SU-DHL-6 (cell line): ENCODE measurements around the gene CDK2.

ENCODE experiments used
- H2AFZ ChIP-seq: fragments of 200-600 bp; sonication (generic); 2 replicates; pipeline ENCODE4 v1.6.1; 2014; ENCODE audit warnings: low read depth, mild to moderate bottlenecking, moderate library complexity, mixed read lengths, antibody characterized with exemption, low read length; ENCODE audit not compliant: severe bottlenecking
- H3F3A ChIP-seq: fragments of 200-600 bp; shearing (Covaris generic); 2 replicates; pipeline ENCODE4 v1.6.0; 2016; ENCODE audit warnings: antibody characterized with exemption, mild to moderate bottlenecking; ENCODE audit not compliant: insufficient read depth
- H3K27ac ChIP-seq: fragments of 200-600 bp; sonication (generic); 2 replicates; pipeline ENCODE4 v1.5.1; 2016; ENCODE audit warnings: low read depth, mild to moderate bottlenecking, low read length, moderate library complexity, mixed read lengths
- H3K27me3 ChIP-seq: fragments of 200-600 bp; sonication (generic), shearing (Covaris generic); 2 replicates; pipeline ENCODE4 v1.6.0; 2014; ENCODE audit warnings: mild to moderate bottlenecking, low read length
- H3K36me3 ChIP-seq: fragments of 200-600 bp; sonication (generic); 2 replicates; pipeline ENCODE4 v1.6.1; 2014; ENCODE audit warnings: mild to moderate bottlenecking, low read length, mixed read lengths
- H3K4me2 ChIP-seq: fragments of 300-600, 200-600 bp; shearing (Covaris generic), sonication (generic); 2 replicates; pipeline ENCODE4 v1.6.0; 2014; ENCODE audit warnings: low read length, low read depth, mild to moderate bottlenecking; ENCODE audit not compliant: poor library complexity, severe bottlenecking
- H3K4me3 ChIP-seq: fragments of 200-600 bp; sonication (generic); 2 replicates; pipeline ENCODE4 v1.5.1; 2014; ENCODE audit warnings: antibody characterized with exemption, low read length, mild to moderate bottlenecking, mixed read lengths; ENCODE audit not compliant: insufficient read depth, poor library complexity, severe bottlenecking
- H3K79me2 ChIP-seq: fragments of 200-600 bp; sonication (generic); 2 replicates; pipeline ENCODE4 v1.6.1; 2014; ENCODE audit warnings: mild to moderate bottlenecking, low read length, moderate library complexity; ENCODE audit not compliant: insufficient read depth
- H3K9ac ChIP-seq: fragments of 200-600 bp; sonication (generic); 2 replicates; pipeline ENCODE4 v1.7.0; 2014; ENCODE audit warnings: mild to moderate bottlenecking, low read length
- H3K9me2 ChIP-seq: fragments of 200-600 bp; sonication (generic); replicated peaks from 2 replicates; pipeline ENCODE4 v1.6.1; 2014; ENCODE audit warnings: low read length; ENCODE audit not compliant: insufficient read depth
- H3K9me3 ChIP-seq: fragments of 200-600 bp; sonication (generic); 2 replicates; pipeline ENCODE4 v1.6.1; 2014; ENCODE audit warnings: low read length, mixed read lengths; ENCODE audit not compliant: insufficient read depth
- H4K20me1 ChIP-seq: fragments of 200-600 bp; sonication (generic); 2 replicates; pipeline ENCODE4 v1.6.1; 2014; ENCODE audit warnings: low read depth, mild to moderate bottlenecking, antibody characterized with exemption, low read length, moderate library complexity, mixed read lengths
- CTCF ChIP-seq: fragments of 200-600 bp; sonication (generic); IDR thresholded peaks from one replicate; pipeline ENCODE4 v1.5.1; 2017; ENCODE audit warnings: antibody characterized with exemption, mild to moderate bottlenecking, low read length, moderate library complexity; ENCODE audit not compliant: insufficient read depth, poor library complexity, severe bottlenecking
- EZH2phosphoT487 ChIP-seq: fragments of 200-600 bp; sonication (generic), shearing (Covaris generic); conservative IDR thresholded peaks from 2 replicates; pipeline ENCODE4 v1.6.1; 2018; ENCODE audit warnings: mild to moderate bottlenecking, antibody characterized with exemption, low read length, moderate library complexity, mixed read lengths

The CDK2 gene

GRCh38 chr12:55935738-55936151 lies 30.9 kb upstream of the CDK2 start:
- Histone ChIP-seq H3K4me2 (no peak overlapping the region), H3K36me3 (0 out of 2 replicates have a peak, but pooled peaks cover 2% of the 10 kb centered on the region)
- TF ChIP-seq EZH2phosphoT487, result no peak
- no peak for TF ChIP-seq CTCF

GRCh38 chr12:55937981-55938380 lies 28.6 kb upstream of the CDK2 start:
- Histone ChIP-seq H3K36me3 (0 out of 2 replicates have a peak, but pooled peaks cover 4% of the 10 kb centered on the region), H3K79me2 (0 out of 2 replicates have a peak, but pooled peaks cover 2% of the 10 kb centered on the region), H3K4me2 (no peak overlapping the region), H2AFZ (no peak overlapping the region), H3K27ac (no peak overlapping the region), H3K9me3 (no peaks in the 10 kb centered on the region), H3K9me2 (no peaks in the 10 kb centered on the region), H3K9ac (no peak overlapping the region), H3K4me3 (no peak overlapping the region), H4K20me1 (no peaks in the 10 kb centered on the region), H3K27me3 (no peaks in the 10 kb centered on the region), H3F3A (0 out of 2 replicates have a peak, but pooled peaks cover 4% of the 10 kb centered on the region)
- TF ChIP-seq CTCF, result no peak
- no peak for TF ChIP-seq EZH2phosphoT487

More at GRCh38 chr12:55935738-55936151, 30.9 kb upstream of the CDK2 start:
- Histone ChIP-seq H3K9ac (no peak overlapping the region), H3K27ac (no peak overlapping the region), H3K9me2 (no peaks in the 10 kb centered on the region), H3K9me3 (no peaks in the 10 kb centered on the region), H3F3A (peaks cover 13% of the 10 kb centered on the region), H3K27me3 (no peaks in the 10 kb centered on the region), H4K20me1 (no peaks in the 10 kb centered on the region), H3K79me2 (peaks cover 9% of the 10 kb centered on the region; the same call in 1 of the 2 replicates), H2AFZ (no peak overlapping the region), H3K4me3 (no peak overlapping the region)

- H3K4me2 ChIP-seq, result no peak overlapping the region
- H3K27ac ChIP-seq, result no peak overlapping the region
- H4K20me1 ChIP-seq, result no peaks in the 10 kb centered on the region
These were observed 27.7 kb upstream of the CDK2 start for GRCh38 chr12:55938826-55939501.

More at GRCh38 chr12:55938826-55939501, 27.7 kb upstream of the CDK2 start:
- no peak overlapping the region for H3K4me3 ChIP-seq
- 0 out of 2 replicates have a peak, but pooled peaks cover 4% of the 10 kb centered on the region for H3F3A ChIP-seq
- no peaks in the 10 kb centered on the region for H3K9me3 ChIP-seq
- TF ChIP-seq EZH2phosphoT487, result no peak
- TF ChIP-seq CTCF, result no peak
- H3K9ac ChIP-seq, result no peak overlapping the region
- H3K9me2 ChIP-seq, result no peaks in the 10 kb centered on the region
- H2AFZ ChIP-seq, result no peak overlapping the region
- peaks cover 9% of the 10 kb centered on the region; the same call in 1 of the 2 replicates for H3K36me3 ChIP-seq
- no peaks in the 10 kb centered on the region for H3K79me2 ChIP-seq
- H3K27me3 ChIP-seq, result no peaks in the 10 kb centered on the region
